H9 (cell line): Measurements from ENCODE around the gene OR9Q1. TPM values are rescaled to one million over a fixed set of nuclear protein-coding genes. Genes with fewer than 3 reads are reported as not detected.

ENCODE experiments used
- DNase-seq: peaks from one replicate; pipeline ENCODE4 v3.0.0-alpha.2; 2017
- H2AFZ ChIP-seq: one replicate; pipeline ENCODE4 v1.6.1; 2013; ENCODE audit warnings: mild to moderate bottlenecking, low read length, control low read depth, moderate library complexity
- H2AK5ac ChIP-seq: 2 replicates; pipeline ENCODE4 v1.6.1; 2013; ENCODE audit warnings: low read length, control low read depth, mixed read lengths; ENCODE audit not compliant: insufficient read length
- H2BK120ac ChIP-seq: one replicate; pipeline ENCODE4 v1.6.1; 2013; ENCODE audit warnings: low read depth, mild to moderate bottlenecking, low read length, control low read depth, inconsistent platforms; ENCODE audit not compliant: poor library complexity, severe bottlenecking
- H2BK12ac ChIP-seq: 2 replicates; pipeline ENCODE4 v1.6.1; 2013; ENCODE audit warnings: low read length, control low read depth, mixed read lengths, low read depth; ENCODE audit not compliant: insufficient read length
- H2BK15ac ChIP-seq: 2 replicates; pipeline ENCODE4 v1.6.1; 2013; ENCODE audit warnings: low read depth, low read length, control low read depth
- H2BK20ac ChIP-seq: one replicate; pipeline ENCODE4 v1.6.1; 2013; ENCODE audit warnings: low read depth, mild to moderate bottlenecking, low read length, control low read depth, inconsistent platforms; ENCODE audit not compliant: poor library complexity, severe bottlenecking
- H2BK5ac ChIP-seq: 2 replicates; pipeline ENCODE4 v1.6.1; 2013; ENCODE audit warnings: low read length, control low read depth, mixed read lengths; ENCODE audit not compliant: insufficient read length
- H3K14ac ChIP-seq: 2 replicates; pipeline ENCODE4 v1.6.1; 2013; ENCODE audit warnings: low read length, control low read depth; ENCODE audit not compliant: insufficient read depth
- H3K18ac ChIP-seq: 2 replicates; pipeline ENCODE4 v1.6.1; 2013; ENCODE audit warnings: low read depth, mild to moderate bottlenecking, mixed read lengths, low read length, control low read depth; ENCODE audit not compliant: insufficient read length
- H3K23ac ChIP-seq: 2 replicates; pipeline ENCODE4 v1.6.1; 2013; ENCODE audit warnings: low read length, control low read depth, mixed read lengths, low read depth; ENCODE audit not compliant: insufficient read length
- H3K23me2 ChIP-seq: 2 replicates; pipeline ENCODE4 v1.6.1; 2013; ENCODE audit warnings: low read depth, mild to moderate bottlenecking, mixed read lengths, low read length, control low read depth; ENCODE audit not compliant: insufficient read length, poor library complexity, severe bottlenecking
- H3K27ac ChIP-seq: 2 replicates; pipeline ENCODE4 v1.5.1; 2013; ENCODE audit warnings: low read length, control low read depth, mixed read lengths, low read depth; ENCODE audit not compliant: insufficient read length
- H3K27me3 ChIP-seq: 2 replicates; pipeline ENCODE4 v1.6.1; 2013; ENCODE audit warnings: low read length, control low read depth, inconsistent platforms; ENCODE audit not compliant: insufficient read depth
- H3K4ac ChIP-seq: 2 replicates; pipeline ENCODE4 v1.6.1; 2013; ENCODE audit warnings: low read depth, mild to moderate bottlenecking, control low read depth, inconsistent platforms, low read length, moderate library complexity
- H3K4me1 ChIP-seq: 2 replicates; pipeline ENCODE4 v1.6.1; 2013; ENCODE audit warnings: low read length, control low read depth, inconsistent platforms; ENCODE audit not compliant: insufficient read depth
- H3K4me2 ChIP-seq: 2 replicates; pipeline ENCODE4 v1.6.1; 2013; ENCODE audit warnings: low read length, control low read depth, mixed read lengths; ENCODE audit not compliant: insufficient read length, insufficient read depth
- H3K56ac ChIP-seq: 2 replicates; pipeline ENCODE4 v1.6.1; 2013; ENCODE audit warnings: low read depth, mild to moderate bottlenecking, mixed read lengths, low read length, control low read depth; ENCODE audit not compliant: insufficient read length
- H3K79me1 ChIP-seq: 2 replicates; pipeline ENCODE4 v1.6.1; 2013; ENCODE audit warnings: low read depth, mild to moderate bottlenecking, moderate library complexity, low read length, control low read depth, inconsistent platforms; ENCODE audit not compliant: insufficient read depth, poor library complexity, severe bottlenecking
- H3K79me2 ChIP-seq: 2 replicates; pipeline ENCODE4 v1.6.1; 2013; ENCODE audit warnings: low read length, control low read depth, inconsistent platforms; ENCODE audit not compliant: insufficient read depth
- H3K9ac ChIP-seq: 2 replicates; pipeline ENCODE4 v1.6.1; 2013; ENCODE audit warnings: low read length, control low read depth, mixed read lengths; ENCODE audit not compliant: insufficient read length; ENCODE audit errors: extremely low read depth
- H3K9me3 ChIP-seq: one replicate; pipeline ENCODE4 v1.6.1; 2013; ENCODE audit warnings: low read depth, low read length, inconsistent platforms; ENCODE audit not compliant: control insufficient read depth
- H3T11ph ChIP-seq: one replicate; pipeline ENCODE4 v1.6.1; 2013; ENCODE audit warnings: mild to moderate bottlenecking, low read length, control low read depth, inconsistent platforms
- H4K20me1 ChIP-seq: one replicate; pipeline ENCODE4 v1.6.1; 2013; ENCODE audit not compliant: control insufficient read depth, insufficient read length, insufficient read depth
- H4K5ac ChIP-seq: 2 replicates; pipeline ENCODE4 v1.6.1; 2013; ENCODE audit warnings: low read depth, mild to moderate bottlenecking, mixed read lengths, low read length, control low read depth; ENCODE audit not compliant: insufficient read length
- H4K8ac ChIP-seq: replicated peaks from 2 replicates; pipeline ENCODE4 v1.6.1; 2013; ENCODE audit warnings: low read length, control low read depth, mixed read lengths, low read depth; ENCODE audit not compliant: insufficient read length
- H4K91ac ChIP-seq: 2 replicates; pipeline ENCODE4 v1.6.1; 2013; ENCODE audit warnings: low read depth, mild to moderate bottlenecking, moderate library complexity, mixed read lengths, low read length, control low read depth; ENCODE audit not compliant: insufficient read length
- H3K27ac Mint-ChIP-seq, 3 experiments: 2 replicates in 2 of 3; 3 replicates in 1 of 3; pipeline ENCODE4 v1.8.0; 2020 to 2021; ENCODE audit warnings: mixed read lengths in 3 of 3, mild to moderate bottlenecking in 1 of 3, moderate library complexity in 1 of 3
- H3K27me3 Mint-ChIP-seq: 2 replicates; pipeline ENCODE4 v1.8.0; 2021; ENCODE audit warnings: low read depth, mild to moderate bottlenecking, moderate library complexity, mixed read lengths
- H3K36me3 Mint-ChIP-seq, 3 experiments: 2 replicates in 2 of 3; 3 replicates in 1 of 3; pipeline ENCODE4 v1.8.0; 2020 to 2021; ENCODE audit warnings: low read depth in 3 of 3, mixed read lengths in 3 of 3; ENCODE audit not compliant: insufficient read depth in 1 of 3
- H3K4me1 Mint-ChIP-seq, 2 experiments: 2 replicates each; pipeline ENCODE4 v1.8.0; 2020; ENCODE audit warnings: mixed read lengths in 2 of 2
- H3K4me3 Mint-ChIP-seq, 2 experiments: 2 replicates in 1 of 2; 3 replicates in 1 of 2; pipeline ENCODE4 v1.8.0; 2020 to 2021; ENCODE audit warnings: mild to moderate bottlenecking in 2 of 2, mixed read lengths in 2 of 2, moderate library complexity in 1 of 2
- H3K9me3 Mint-ChIP-seq, 2 experiments: 2 replicates in 1 of 2; 3 replicates in 1 of 2; pipeline ENCODE4 v1.8.0; 2020; ENCODE audit warnings: mild to moderate bottlenecking in 2 of 2, mixed read lengths in 2 of 2, moderate library complexity in 1 of 2
- WGBS: extraction: QIAGEN DNeasy Blood & Tissue Kit; methylation state at CpG from one replicate; pipeline ENCODE4 v1.1.7; 2013; ENCODE audit warnings: missing lambda C conversion rate, low lambda C conversion rate, mixed read lengths; ENCODE audit not compliant: insufficient read length; ENCODE audit errors: extremely low coverage; 5-methylcytosine and 5-hydroxymethylcytosine counted together
- total RNA-seq: library from RNA; stranded (reverse); gene quantifications from 2 replicates; pipeline ENCODE4 v1.2.1, GENCODE V29; 2021
- TF ChIP-seq, protein P1 (sequence below): fragments of 200-600 bp; sonication (generic); conservative IDR thresholded peaks from 3 replicates; pipeline ENCODE4 v1.8.0; 2021; ENCODE audit warnings: antibody characterized with exemption, mild to moderate bottlenecking

Gene OR9Q1
- total RNA-seq, 1 experiment from 2014 or later = not detected

DNA sequence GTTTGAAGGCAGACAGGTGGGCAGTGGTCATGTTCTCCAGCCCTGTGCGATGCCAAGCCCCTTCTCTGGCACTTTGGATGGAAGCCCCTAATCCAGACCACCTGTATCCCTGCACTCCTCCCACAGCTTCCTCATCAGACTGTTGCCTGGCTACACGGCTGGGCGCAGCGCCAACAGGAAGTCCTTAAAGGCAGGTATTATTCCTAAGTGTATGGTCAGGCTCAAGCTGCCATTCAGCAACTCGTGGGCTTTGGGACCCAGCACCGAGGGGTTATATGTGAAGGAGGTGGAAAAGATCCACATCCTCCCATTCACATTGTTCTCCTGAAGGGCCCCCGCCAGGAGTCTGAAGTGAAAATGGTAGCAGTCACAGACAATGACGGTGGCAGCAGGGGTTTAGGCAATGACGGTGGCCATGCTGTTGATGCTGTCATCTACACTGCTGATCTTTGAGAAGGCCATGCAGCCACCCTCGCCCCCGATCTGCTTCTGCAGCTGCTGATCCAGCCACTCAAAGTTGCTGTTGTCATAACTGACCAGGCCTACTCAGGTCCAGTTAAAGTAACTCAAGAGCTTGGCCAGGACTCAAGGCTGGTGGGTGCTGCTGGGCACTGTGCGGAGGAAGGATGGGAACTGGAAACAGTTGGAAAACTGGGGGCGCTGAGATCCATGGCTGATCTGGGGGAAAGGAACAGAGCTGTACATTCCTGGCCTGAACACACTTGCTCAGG lies 34.8 kb downstream of the OR9Q1 start:
- no peaks in the 10 kb centered on the region for H3K36me3 Mint-ChIP-seq
- no CpG with 5 or more reads among the region's 13 CpGs for WGBS
- Histone ChIP-seq H4K91ac (no peak overlapping the region), H2BK15ac (no peak overlapping the region), H3K14ac (peak overlapping the region; percentile 84), H4K5ac (peak overlapping the region; percentile 50), H2AFZ (peak overlapping the region; percentile 73), H3K9me3 (no peaks in the 10 kb centered on the region), H2AK5ac (no peak overlapping the region), H3K4ac (no peak overlapping the region), H3K56ac (no peak overlapping the region), H2BK12ac (peak overlapping the region; percentile 98), H3K18ac (peak overlapping the region; percentile 94), H3K79me2 (no peaks in the 10 kb centered on the region), H4K8ac (no peak overlapping the region), H4K20me1 (no peaks in the 10 kb centered on the region), H3K79me1 (no peaks in the 10 kb centered on the region), H3T11ph (peak overlapping the region; percentile 79), H3K9ac (no peak overlapping the region), H3K23me2 (no peaks in the 10 kb centered on the region), H2BK120ac (peak overlapping the region; percentile 38), H3K27ac (no peak overlapping the region), H3K23ac (no peak overlapping the region), H2BK20ac (no peak overlapping the region), H2BK5ac (no peak overlapping the region), H3K27me3 (no peaks in the 10 kb centered on the region), H3K4me1 (peaks cover 21% of the 10 kb centered on the region), H3K4me2 (no peak overlapping the region)
- no peak for DNase-seq
- peaks cover 40 to 41% of the 10 kb centered on the region in 2 experiments for H3K4me1 Mint-ChIP-seq
- H3K4me3 Mint-ChIP-seq = no peak overlapping the region
- TF ChIP-seq, protein P1, sequence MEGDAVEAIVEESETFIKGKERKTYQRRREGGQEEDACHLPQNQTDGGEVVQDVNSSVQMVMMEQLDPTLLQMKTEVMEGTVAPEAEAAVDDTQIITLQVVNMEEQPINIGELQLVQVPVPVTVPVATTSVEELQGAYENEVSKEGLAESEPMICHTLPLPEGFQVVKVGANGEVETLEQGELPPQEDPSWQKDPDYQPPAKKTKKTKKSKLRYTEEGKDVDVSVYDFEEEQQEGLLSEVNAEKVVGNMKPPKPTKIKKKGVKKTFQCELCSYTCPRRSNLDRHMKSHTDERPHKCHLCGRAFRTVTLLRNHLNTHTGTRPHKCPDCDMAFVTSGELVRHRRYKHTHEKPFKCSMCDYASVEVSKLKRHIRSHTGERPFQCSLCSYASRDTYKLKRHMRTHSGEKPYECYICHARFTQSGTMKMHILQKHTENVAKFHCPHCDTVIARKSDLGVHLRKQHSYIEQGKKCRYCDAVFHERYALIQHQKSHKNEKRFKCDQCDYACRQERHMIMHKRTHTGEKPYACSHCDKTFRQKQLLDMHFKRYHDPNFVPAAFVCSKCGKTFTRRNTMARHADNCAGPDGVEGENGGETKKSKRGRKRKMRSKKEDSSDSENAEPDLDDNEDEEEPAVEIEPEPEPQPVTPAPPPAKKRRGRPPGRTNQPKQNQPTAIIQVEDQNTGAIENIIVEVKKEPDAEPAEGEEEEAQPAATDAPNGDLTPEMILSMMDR = no peak
- peak overlapping the region; percentile 86 to 96 (median 86); a peak in 5 of 7 replicates for H3K27ac Mint-ChIP-seq
- H3K9me3 Mint-ChIP-seq = peaks cover 0 to 2% of the 10 kb centered on the region in 2 experiments; a peak in 2 of 5 replicates
- no peaks in the 10 kb centered on the region for H3K27me3 Mint-ChIP-seq
